ENCODE measurements around the gene CAMTA1. TPM values are rescaled to one million over a fixed set of nuclear protein-coding genes. Genes with fewer than 3 reads are reported as not detected.
A peak's percentile ranks its signal among the peaks of the same experiment; 100 is the strongest.
"Not testable (repeated sequence)": the region's sequence is repeated elsewhere in the genome, so short reads cannot be mapped to it uniquely, and the experiment has no call there.

Gene CAMTA1
- total RNA-seq, 1 donor from 2014 or later = 114 TPM

DNA sequence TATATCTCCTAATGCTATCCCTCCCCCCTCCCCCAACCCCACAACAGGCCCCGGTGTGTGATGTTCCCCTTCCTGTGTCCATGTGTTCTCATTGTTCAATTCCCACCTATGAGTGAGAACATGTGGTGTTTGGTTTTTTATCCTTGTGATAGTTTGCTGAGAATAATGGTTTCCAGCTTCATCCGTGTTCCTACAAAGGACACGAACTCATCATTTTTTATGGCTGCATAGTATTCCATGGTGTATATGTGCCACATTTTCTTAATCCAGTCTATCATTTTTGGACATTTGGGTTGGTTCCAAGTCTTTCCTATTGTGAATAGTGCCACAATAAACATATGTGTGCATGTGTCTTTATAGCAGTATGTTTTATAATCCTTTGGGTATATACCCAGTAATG lies 812.8 kb downstream of the CAMTA1 start:
- intact Hi-C loops (cut with DNase I); DNase-seq (ENCODE audit: low spot score): not testable (repeated sequence)

GRCh38 chr1:7604906-7605305 lies 819.7 kb downstream of the CAMTA1 start:
- intact Hi-C loops (cut with DNase I) = not testable (repeated sequence)
- DNase-seq (ENCODE audit: low spot score) = peak; percentile 38

DNA sequence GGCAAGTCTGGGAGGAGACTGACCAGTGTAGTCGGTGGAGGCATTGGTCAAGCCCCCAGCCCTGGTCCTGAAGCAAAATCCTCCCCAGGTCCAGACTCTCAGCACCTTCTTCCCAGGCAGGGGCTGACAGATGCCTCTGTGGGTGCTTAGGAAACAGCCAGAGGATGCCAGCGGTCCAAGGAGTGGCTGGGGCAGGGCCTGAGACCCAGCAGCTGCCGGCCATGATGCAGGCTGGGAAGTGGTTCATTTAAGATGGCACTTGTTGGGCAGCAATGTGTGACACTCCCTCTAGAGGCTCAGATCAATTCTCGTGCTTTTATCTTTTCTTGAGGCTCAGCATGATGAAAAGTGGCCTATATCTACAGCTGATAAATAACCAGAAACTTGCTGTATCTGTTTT lies 820.8 kb downstream of the CAMTA1 start:
- DNase-seq (ENCODE audit: low spot score) = peak; percentile 29
- intact Hi-C loops (cut with DNase I) = no loop called here

- intact Hi-C loops (cut with DNase I) = no loop called here
Observed at GRCh38 chr1:7607097-7607496, 821.8 kb downstream of the CAMTA1 start.

GRCh38 chr1:7608628-7609305 lies 823.5 kb downstream of the CAMTA1 start:
- peak; percentile 17 for DNase-seq (ENCODE audit: low spot score)
- intact Hi-C loops (cut with DNase I) = no loop called here

More at GRCh38 chr1:7607097-7607496, 821.8 kb downstream of the CAMTA1 start:
- no peak for DNase-seq (ENCODE audit: low spot score)

GRCh38 chr1:7609311-7609994 lies 824.2 kb downstream of the CAMTA1 start:
- DNase-seq (ENCODE audit: low spot score) = peak; percentile 55
- intact Hi-C loops (cut with DNase I) = no loop called here

DNA sequence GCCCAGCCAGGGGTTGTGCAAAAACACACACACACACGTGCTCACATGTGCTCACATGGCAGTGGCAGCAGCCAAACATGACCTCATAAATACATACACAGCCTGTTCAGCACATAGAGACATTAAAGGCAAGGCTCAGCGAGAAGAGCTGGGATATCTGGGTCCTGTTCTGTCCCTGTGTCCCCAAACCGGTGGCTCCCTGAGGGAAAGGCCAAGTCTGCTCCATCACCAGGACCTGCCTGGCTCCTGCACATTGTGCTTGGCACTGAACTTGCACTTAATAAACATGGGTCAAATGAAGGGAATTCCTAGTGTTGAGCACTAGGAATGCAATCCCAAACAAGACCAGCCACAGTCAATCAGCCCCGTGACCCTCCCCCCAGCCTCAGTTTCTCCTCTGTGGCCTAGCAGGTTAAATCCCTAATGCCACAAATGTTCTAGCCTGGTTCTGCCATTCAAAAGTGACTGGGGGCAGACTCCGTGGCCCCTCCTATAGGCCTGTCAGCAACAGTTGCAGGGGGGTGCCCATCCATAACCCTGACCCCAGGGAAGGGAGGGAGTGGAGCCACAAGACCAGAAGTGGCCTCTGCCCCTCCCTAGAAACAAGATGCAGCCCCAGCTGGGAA lies 825.0 kb downstream of the CAMTA1 start:
- peak; percentile 46 for DNase-seq (ENCODE audit: low spot score)
- intact Hi-C loops (cut with DNase I) = loop anchor here (10.0 kb wide), 1 partner anchor 245 kb away; no protein-coding TSS in a partner anchor

- intact Hi-C loops (cut with DNase I) = loop anchor here (10.0 kb wide), 1 partner anchor 246 kb away; no protein-coding TSS in a partner anchor
- peak; percentile 59 for DNase-seq (ENCODE audit: low spot score)
Observed at GRCh38 chr1:7610936-7611335, 825.7 kb downstream of the CAMTA1 start.

DNA sequence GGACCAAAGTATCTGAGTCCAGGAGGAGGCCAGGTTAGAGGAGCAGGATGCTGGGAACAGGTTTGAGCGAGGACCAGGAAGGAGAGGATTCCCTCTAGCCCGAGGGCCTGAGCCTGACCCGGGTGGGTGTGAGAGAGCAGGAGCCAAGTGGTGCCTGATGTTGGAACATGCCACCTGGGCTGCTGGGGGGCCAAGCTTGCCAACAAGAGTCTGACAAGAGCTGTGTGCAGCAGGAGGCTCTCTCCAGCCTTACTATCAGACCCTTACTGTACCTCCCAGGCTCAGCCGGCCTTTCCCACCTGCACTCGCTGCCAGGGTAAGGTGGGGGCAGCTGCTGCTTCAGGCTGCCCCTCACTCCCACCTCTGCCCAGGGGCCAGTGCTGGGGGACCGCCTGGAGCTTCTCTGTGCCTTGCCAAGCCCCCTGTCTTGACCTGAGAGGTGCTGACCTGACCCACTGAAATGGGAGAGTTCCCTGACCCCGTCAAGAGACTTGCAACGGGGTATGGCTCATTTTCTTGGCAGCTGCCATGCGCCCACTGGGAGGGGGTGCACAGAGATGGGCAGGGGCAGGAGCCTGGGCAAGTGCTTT lies 826.3 kb downstream of the CAMTA1 start:
- peak; percentile 71 for DNase-seq (ENCODE audit: low spot score)
- intact Hi-C loops (cut with DNase I) = loop anchor here (10.0 kb wide), 1 partner anchor 247 kb away; no protein-coding TSS in a partner anchor

GRCh38 chr1:7613106-7613850 lies 828.0 kb downstream of the CAMTA1 start:
- DNase-seq (ENCODE audit: low spot score) = peak; percentile 73
- intact Hi-C loops (cut with DNase I) = loop anchor here (10.0 kb wide), 1 partner anchor 248 kb away; no protein-coding TSS in a partner anchor

DNA sequence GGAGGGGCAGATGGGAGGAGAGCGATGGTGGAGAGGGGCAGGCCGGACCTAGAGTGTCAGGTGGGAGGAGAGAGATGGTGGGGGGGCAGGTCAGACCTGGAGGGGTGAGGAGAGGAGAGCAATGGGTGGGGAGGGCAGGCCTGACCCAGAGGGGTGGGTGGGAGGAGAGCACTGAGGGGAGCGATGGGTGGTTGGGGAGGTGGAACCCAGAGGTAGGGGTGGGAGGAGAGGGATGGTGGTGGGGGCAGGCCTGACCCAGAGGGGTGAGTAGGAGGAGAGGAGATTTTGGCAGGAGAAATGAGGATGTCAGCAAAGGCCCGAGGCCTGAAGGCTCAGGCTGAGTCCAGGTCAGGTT lies 828.6 kb downstream of the CAMTA1 start:
- intact Hi-C loops (cut with DNase I) = loop anchor here (10.0 kb wide), 1 partner anchor 249 kb away; no protein-coding TSS in a partner anchor
- DNase-seq (ENCODE audit: low spot score) = peak; percentile 66

GRCh38 chr1:7614576-7615074 lies 829.4 kb downstream of the CAMTA1 start:
- peak; percentile 70 for DNase-seq (ENCODE audit: low spot score)
- intact Hi-C loops (cut with DNase I) = loop anchor here (10.0 kb wide), 1 partner anchor 250 kb away; no protein-coding TSS in a partner anchor

GRCh38 chr1:7615138-7615537 lies 829.9 kb downstream of the CAMTA1 start:
- DNase-seq (ENCODE audit: low spot score) = peak; percentile 33
- intact Hi-C loops (cut with DNase I) = loop anchor here (10.0 kb wide), 1 partner anchor 250 kb away; no protein-coding TSS in a partner anchor

- intact Hi-C loops (cut with DNase I) = loop anchor here (2.0 to 10.0 kb wide), 4 partner anchors 29 to 325 kb away; no protein-coding TSS in a partner anchor
- peak; percentile 86 for DNase-seq (ENCODE audit: low spot score)
Observed at GRCh38 chr1:7616076-7616832, 831.0 kb downstream of the CAMTA1 start.

DNA sequence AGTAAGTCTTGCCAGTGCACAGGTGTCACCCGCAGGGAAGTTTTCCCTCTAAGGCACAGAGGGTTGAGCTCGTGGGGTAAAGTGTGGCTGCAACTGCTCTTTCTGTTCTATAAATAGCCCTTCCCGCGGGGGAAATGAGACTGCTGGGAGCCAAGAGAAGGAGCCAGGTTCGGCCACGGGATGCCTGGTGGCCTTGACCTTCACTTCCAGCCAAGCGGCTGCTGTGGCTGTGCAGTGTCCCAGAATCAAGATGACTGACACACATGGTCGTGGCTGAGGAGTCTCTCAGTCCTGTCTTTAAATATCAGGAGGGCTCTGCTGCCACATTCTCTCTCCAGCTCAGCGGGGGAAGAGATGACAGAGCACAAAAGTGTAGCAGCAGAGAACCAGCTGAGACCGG lies 831.7 kb downstream of the CAMTA1 start:
- intact Hi-C loops (cut with DNase I) = loop anchor here (2.0 to 10.0 kb wide), 4 partner anchors 28 to 326 kb away; no protein-coding TSS in a partner anchor
- DNase-seq (ENCODE audit: low spot score) = peak; percentile 83

GRCh38 chr1:7617826-7618225 lies 832.6 kb downstream of the CAMTA1 start:
- intact Hi-C loops (cut with DNase I) = loop anchor here (2.0 to 10.0 kb wide), 4 partner anchors 27 to 327 kb away; no protein-coding TSS in a partner anchor
- peak; percentile 53 for DNase-seq (ENCODE audit: low spot score)

- intact Hi-C loops (cut with DNase I) = no loop called here
- peak; percentile 19 for DNase-seq (ENCODE audit: low spot score)
Observed at GRCh38 chr1:7620196-7620595, 834.9 kb downstream of the CAMTA1 start.
